A673 (cell line): Measurements from ENCODE around the gene PRKCB. TPM values are rescaled to one million over a fixed set of nuclear protein-coding genes. Genes with fewer than 3 reads are reported as not detected.

Experiments
- BruUV-seq: library from RNA; stranded (reverse); fragments of 400-500 nt; replicated peaks from 2 replicates; lab custom pipeline; 2021; lab: Mats Ljungman, UMichigan
- CTCF ChIA-PET: fragments of 300-600 bp; sonication (Branson Sonifier 250); formaldehyde crosslinking; loops from one replicate; lab custom pipeline; 2022; ENCODE audit warnings: antibody characterized with exemption; lab: Charles Lee
- POLR2A ChIA-PET: fragments of 300-600 bp; sonication (Branson Sonifier 250); formaldehyde crosslinking; loops from one replicate; lab custom pipeline; 2022; ENCODE audit warnings: antibody characterized with exemption; ENCODE audit not compliant: low non-redundant PET; lab: Charles Lee
- DNase-seq: peaks from one replicate; pipeline ENCODE4 v3.0.0-alpha.2; 2015; ENCODE audit warnings: low spot score
- H3K27ac ChIP-seq: fragments of 200-600 bp; sonication (generic); 2 replicates; pipeline ENCODE4 v1.5.1; 2016; ENCODE audit warnings: mixed run types, low read depth, mild to moderate bottlenecking, mixed read lengths, antibody characterized with exemption, low read length; ENCODE audit not compliant: poor library complexity, severe bottlenecking
- H3K27me3 ChIP-seq: fragments of 200-600 bp; sonication (generic); replicated peaks from 2 replicates; pipeline ENCODE4 v1.6.1; 2017; ENCODE audit warnings: mixed run types, low read depth, mild to moderate bottlenecking, mixed read lengths, antibody characterized with exemption, low read length; ENCODE audit not compliant: insufficient read depth, poor library complexity
- H3K36me3 ChIP-seq: fragments of 200-600 bp; sonication (generic); 2 replicates; pipeline ENCODE4 v1.6.1; 2016; ENCODE audit warnings: mixed run types, mild to moderate bottlenecking, mixed read lengths, antibody characterized with exemption, low read length; ENCODE audit not compliant: insufficient read depth, poor library complexity, severe bottlenecking
- H3K4me1 ChIP-seq: fragments of 200-600 bp; sonication (generic); 2 replicates; pipeline ENCODE4 v1.6.1; 2017; ENCODE audit warnings: mixed run types, mild to moderate bottlenecking, mixed read lengths, antibody characterized with exemption, low read length; ENCODE audit not compliant: insufficient read depth, poor library complexity, severe bottlenecking
- H3K4me3 ChIP-seq: fragments of 200-600 bp; sonication (generic); 2 replicates; pipeline ENCODE4 v1.5.1; 2016; ENCODE audit warnings: low read depth, mixed run types, mild to moderate bottlenecking, mixed read lengths, low read length; ENCODE audit not compliant: poor library complexity, severe bottlenecking
- H3K9me3 ChIP-seq: fragments of 200-600 bp; sonication (generic); 2 replicates; pipeline ENCODE4 v1.6.1; 2016; ENCODE audit warnings: mixed run types, low read depth, mild to moderate bottlenecking, mixed read lengths, antibody characterized with exemption, low read length; ENCODE audit not compliant: poor library complexity, severe bottlenecking
- CTCF ChIP-seq: fragments of 300-800, 200-600 bp; sonication (generic); conservative IDR thresholded peaks from 2 replicates; pipeline ENCODE4 v1.5.1; 2017; ENCODE audit warnings: low read depth, mild to moderate bottlenecking, antibody characterized with exemption, low read length, moderate library complexity, mixed read lengths
- EZH2 ChIP-seq: fragments of 200-600 bp; sonication (generic); IDR thresholded peaks from 2 replicates; pipeline ENCODE4 v1.6.1; 2017; ENCODE audit warnings: borderline replicate concordance, low read depth, mild to moderate bottlenecking, mixed read lengths, antibody characterized with exemption, low read length; ENCODE audit not compliant: poor library complexity, severe bottlenecking
- intact Hi-C: fragments of 100-400 bp; cut with micrococcal nuclease; formaldehyde crosslinking; loops from one replicate; pipeline ENCODE4 v1.10.0; 2022; ENCODE audit not compliant: unreplicated experiment
- total RNA-seq: library from RNA; stranded (reverse); gene quantifications from 2 replicates; pipeline ENCODE4 v1.2.3, GENCODE V29; 2021

PRKCB gene
- total RNA-seq, 1 experiment from 2014 or later: 171 TPM

DNA sequence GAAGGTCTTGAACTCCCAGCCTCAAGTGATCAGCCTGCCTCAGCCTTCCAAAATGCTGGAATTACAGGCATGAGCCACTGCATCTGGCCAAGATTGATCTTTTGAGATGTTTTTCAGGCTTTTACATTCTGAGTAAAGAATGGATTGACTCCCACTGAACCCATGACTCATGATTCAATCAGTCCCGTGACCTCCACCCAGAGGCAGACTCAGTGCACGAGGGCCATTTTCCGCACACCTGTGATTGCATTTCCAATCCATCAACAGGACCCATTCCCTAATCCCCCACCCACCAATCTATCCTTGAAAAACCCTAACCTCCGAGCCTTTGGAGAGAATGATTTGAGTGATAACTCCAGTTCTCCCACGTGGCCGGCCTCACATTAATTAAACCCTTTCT lies 40.4 kb upstream of the PRKCB start:
- Histone ChIP-seq H3K27ac (no peak overlapping the region), H3K36me3 (no peaks in the 10 kb centered on the region), H3K4me3 (no peak overlapping the region), H3K9me3 (no peaks in the 10 kb centered on the region), H3K27me3 (no peaks in the 10 kb centered on the region), H3K4me1 (peaks cover 2% of the 10 kb centered on the region)
- DNase-seq: no peak
- no TSS peak for BruUV-seq
- ChIA-PET CTCF (no interaction called here), POLR2A (no interaction called here)
- TF ChIP-seq CTCF (no peak), EZH2 (no peak)
- intact Hi-C loops: no loop called here

DNA sequence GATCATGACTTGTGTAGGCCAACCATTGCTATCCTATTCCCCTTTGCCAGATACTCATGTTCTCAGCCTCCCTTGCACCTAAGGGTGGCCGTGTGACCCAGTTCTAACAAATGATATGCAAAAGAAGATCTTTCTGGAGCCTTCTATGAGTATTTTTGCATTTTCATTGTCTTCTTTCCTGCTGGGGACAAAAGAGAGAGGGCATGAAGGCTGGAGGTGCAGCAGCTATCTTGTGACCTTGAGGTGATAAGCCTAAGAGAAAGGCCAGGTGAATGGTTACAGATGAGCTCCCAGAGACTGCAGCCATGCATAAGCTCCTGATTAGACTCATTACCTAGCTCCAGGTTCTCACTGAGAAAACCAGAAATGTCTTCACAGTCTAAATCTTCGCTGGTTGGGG lies 38.8 kb upstream of the PRKCB start:
- POLR2A ChIA-PET: interaction anchor here (0.6 kb wide), 1 partner anchor 205 kb away, joined by 14 read pairs; no protein-coding TSS in a partner anchor

GRCh38 chr16:23801378-23801777 lies 34.4 kb upstream of the PRKCB start:
- peak; percentile 90 for DNase-seq

More for the DNA sequence above, 38.8 kb upstream of the PRKCB start:
- Histone ChIP-seq H3K27ac (no peak overlapping the region), H3K4me1 (peaks cover 2% of the 10 kb centered on the region), H3K4me3 (no peak overlapping the region), H3K9me3 (no peaks in the 10 kb centered on the region), H3K36me3 (no peaks in the 10 kb centered on the region), H3K27me3 (no peaks in the 10 kb centered on the region)
- DNase-seq: no peak
- intact Hi-C loops: no loop called here
- no TSS peak for BruUV-seq
- CTCF ChIA-PET: interaction anchor here (1.2 kb wide), 1 partner anchor 213 kb away, joined by 4 read pairs; no protein-coding TSS in a partner anchor
- TF ChIP-seq EZH2 (no peak), CTCF (no peak)

More at GRCh38 chr16:23801378-23801777, 34.4 kb upstream of the PRKCB start:
- Histone ChIP-seq H3K27ac (no peak overlapping the region), H3K4me3 (no peak overlapping the region), H3K27me3 (no peaks in the 10 kb centered on the region), H3K36me3 (no peaks in the 10 kb centered on the region), H3K4me1 (peaks cover 17% of the 10 kb centered on the region), H3K9me3 (no peaks in the 10 kb centered on the region)
- peak; percentile 71 for TF ChIP-seq CTCF
- no peak for TF ChIP-seq EZH2
- CTCF ChIA-PET: interaction anchor here (1.0 kb wide), 1 partner anchor 74 kb away, joined by 4 read pairs; no protein-coding TSS in a partner anchor
- no TSS peak for BruUV-seq
- intact Hi-C loops: loop anchor here (2.0 to 5.0 kb wide), 2 partner anchors 101 to 209 kb away; no protein-coding TSS in a partner anchor
- POLR2A ChIA-PET: no interaction called here
